A204.1 (cell line): ENCODE results near the gene SLC6A3.
"Not testable (repeated sequence)": the region's sequence is repeated elsewhere in the genome, so short reads cannot be mapped to it uniquely, and the experiment has no call there.

Experiments
- FAIRE-seq: peaks from 2 replicates; lab custom pipeline; 2012; peaks lifted over from hg19 to GRCh38; lab: Jason Lieb, UNC

Gene SLC6A3

DNA sequence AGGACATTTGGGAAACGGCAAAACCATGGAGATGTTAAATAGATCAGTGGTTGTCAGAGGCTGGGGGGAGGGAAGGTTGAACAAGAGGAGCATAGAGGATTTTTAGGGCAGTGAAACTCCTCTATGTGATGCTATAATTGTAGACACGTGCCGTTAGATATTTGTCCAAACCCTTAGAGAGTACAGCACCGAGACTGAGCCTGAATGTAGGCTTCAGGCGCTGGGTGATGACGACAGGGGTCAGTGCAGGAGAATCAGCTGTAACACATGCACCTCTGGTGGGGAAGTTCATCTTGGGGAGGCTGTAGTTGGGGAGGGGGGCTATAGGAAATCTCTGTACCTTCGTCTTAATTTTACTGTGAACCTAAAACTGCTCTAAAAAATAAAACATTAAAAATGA is 78.1 kb downstream of the SLC6A3 start:
- no peak for FAIRE-seq

DNA sequence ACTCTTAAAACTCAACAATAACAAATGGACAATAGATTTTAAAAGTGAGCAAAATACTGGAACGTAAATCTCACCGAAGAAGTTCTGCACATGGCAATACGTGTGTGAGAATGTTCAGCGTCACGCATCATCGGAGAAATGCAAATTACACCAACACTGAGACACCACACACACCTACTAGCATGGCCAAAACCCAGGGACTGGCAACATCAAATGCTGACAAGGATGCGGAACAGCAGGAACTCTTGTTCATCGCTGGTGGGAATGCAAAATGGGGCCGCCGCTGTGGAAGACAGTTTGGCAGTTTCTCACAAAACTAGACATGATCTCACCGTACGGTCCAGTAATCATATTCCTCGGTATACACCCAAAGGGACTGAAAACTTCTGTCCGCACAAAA is 78.7 kb downstream of the SLC6A3 start:
- no peak for FAIRE-seq

DNA sequence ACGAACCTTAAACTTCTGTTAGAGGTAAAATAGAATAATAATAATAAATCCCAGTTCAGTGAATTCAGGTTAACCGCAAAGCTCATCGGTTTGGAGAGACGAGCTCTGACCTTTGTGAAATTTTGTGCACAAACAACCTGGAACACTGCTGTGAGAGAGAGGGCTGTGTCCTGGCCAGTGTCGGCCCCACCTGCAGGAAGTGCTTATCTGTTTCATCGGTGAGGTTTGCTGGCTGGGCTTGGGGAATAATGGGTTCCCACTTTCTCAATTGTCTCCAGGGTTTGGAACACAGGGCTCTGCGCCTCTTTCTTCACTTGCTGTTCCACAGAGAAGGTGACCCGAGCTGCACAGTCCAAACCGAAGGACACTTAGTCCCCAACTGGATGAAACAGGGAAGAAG is 81.0 kb downstream of the SLC6A3 start:
- FAIRE-seq, result no peak

DNA sequence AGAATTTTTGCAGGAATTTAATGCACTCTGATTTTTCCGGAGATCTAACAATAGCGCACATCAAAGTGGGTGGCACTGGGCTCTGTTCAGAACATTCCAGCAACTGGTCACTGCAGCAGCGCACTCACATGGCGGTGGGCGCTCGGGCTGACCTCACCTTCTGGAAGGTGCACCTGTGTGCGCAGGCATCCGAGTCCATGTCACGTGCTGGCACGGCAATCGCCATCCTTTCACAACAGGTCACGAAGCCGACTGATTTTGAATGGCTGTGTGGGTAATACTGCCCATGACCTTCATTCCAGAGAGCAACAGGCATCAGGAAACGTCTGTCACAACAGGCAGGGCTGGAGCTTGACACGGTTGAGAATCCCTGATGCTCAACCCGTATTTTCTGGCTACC is 81.7 kb downstream of the SLC6A3 start:
- no peak for FAIRE-seq

DNA sequence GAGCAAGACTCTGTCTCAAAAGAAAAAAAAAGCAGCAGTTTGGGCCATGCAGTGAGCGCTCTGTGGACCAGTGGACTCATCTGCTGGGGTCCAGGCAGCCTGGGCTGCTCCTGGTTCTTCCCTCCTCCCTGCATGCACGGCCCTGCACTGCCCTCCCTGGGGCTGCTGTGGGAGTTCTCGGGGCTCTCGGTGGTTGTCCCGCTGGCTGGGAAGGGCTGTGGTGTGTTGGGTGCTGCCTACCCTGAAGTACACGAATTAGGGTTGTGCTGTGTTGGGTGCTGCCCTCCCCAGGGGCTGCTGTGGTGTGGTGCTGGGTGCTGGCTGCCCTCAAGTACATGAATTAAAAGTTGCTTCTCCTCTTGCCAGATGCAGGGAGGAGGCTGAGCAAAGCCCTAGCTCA is 82.1 kb downstream of the SLC6A3 start:
- no peak for FAIRE-seq

DNA sequence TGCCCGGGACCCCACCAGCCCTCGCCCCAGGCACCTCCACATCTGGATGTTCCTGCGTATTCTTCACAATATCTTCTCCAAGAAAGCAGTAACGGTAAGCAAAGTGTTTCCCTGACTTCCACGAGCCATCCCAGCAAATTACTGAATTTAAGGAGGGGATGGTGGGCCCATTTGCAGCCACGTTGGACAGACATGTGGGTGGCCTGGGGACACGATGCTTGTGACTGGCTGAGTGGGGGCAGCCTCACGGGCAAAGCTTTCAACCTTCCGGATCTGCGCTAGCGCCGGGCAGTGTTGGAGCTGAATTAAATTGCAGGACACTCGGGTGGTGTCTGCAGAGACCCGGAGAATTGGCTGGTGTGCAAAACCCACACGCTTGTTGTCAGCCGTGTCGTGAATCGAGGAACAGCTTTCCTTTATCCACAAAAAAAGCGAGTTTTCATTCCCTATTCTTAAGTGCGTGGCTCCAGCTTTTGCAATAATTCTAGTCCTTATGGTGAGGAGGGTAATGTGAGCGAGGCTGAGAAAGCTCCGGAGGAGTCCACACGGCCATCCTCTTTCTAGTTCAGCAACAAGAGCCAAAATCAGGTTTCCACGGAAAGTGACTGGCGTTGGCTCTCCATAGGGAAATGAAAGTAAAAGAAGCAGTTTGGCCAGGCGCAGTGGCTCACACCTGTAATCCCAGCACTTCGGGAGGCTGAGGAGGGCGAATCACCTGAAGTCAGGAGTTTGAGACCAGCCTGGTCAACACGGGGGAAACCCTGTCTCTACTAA is 82.8 kb downstream of the SLC6A3 start:
- FAIRE-seq, result no peak

DNA sequence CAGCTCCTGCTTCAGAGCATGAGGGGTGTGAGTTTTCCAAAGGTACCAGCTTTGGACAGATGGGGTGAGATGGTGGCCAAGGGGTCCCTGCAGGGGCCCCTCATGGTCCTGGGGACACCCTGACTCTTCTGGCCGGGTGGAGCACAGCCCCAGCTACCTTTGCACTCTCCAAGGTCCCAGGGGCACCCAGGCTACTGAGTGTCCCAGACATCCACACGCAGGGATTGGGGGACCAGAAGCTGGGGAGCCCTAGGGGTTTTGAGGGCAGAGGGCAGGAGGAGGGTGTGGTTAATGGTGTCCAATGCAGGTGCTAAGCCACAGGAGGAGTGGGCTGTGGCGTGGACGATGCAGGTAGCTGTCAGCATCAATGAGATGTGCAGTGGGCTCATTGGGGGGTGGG is 84.4 kb downstream of the SLC6A3 start:
- FAIRE-seq, result no peak

DNA sequence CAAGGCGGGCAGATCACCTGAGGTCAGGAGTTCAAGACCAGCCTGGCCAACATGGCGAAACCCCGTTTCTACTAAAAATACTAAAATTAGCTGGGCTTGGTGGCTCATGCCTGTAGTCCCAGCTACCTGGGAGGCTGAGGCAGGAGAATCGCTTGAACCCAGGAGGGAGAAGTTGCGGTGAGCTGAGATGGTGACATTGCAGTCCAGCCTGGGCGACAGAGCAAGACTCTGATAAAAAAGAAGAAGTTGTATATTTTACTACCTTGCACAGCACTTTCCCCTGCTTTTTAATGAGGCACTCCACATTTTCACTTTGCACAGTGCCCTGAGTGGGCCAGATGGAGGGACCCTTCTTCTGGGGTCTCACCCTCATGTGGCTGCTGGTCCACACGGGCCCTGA is 84.9 kb downstream of the SLC6A3 start:
- not testable (repeated sequence) for FAIRE-seq

DNA sequence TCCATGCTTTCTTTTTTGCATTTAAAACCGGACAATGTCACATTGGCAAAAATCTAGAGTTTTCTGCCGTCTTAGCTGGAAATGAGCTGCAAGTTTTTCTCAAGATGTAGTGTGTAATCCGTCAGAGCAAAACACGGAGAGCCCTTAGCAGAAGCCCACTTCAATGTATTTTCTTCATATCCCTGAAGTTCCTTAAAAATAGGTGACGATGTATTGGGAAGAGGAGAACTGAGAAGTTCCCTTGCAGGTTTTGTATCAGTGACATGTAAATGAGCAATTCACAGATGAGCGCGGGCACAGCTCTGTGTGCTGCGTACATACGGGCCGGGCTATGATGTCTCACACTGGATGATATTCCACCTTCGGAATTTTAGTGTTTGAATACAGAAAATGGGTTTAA is 85.5 kb downstream of the SLC6A3 start:
- FAIRE-seq, result no peak

DNA sequence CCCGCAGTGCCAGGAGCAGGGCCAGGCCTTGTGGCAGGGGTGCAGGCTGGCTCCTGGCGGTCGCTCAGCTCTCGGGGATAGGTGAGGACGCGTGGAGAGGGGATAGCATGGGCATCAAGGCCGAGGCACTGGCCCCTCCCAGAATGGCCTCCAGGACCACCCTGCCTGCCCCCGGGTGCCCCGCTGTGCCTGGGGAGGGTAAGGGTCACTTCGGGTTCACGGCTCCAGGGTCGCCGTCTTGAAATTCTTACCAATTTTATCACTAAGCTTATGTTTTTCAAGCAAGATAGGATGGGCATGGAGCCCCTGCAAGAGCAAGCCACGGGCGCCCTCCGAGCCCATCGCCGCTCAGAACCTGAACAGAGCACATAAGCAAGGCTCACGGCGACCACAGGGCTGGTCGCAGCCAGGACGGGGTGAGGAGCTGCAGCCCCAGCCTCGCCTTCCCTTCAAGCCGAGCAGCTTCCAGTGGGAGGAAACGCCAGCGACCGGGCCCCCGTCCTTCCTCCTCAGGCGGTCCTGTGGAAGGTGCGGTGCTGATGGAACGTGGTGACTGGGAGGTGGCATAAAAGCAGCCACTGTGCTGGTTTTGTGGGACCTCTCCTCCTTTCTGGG is 86.1 kb downstream of the SLC6A3 start:
- no peak for FAIRE-seq

DNA sequence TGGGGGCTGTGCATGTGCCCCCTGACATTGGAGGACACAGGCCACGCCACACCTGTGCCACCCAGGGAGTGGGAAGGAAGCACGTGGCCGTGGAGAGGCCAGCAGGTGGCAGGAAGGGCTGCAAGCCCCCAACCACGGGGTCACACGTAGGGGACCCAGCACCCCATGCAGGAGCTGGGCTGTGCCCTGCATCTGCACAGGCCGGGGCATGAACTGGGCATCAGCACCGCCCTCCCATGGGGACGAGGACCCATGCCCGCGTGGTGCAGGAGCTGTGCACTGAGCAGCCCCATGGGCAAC is 86.6 kb downstream of the SLC6A3 start:
- no peak for FAIRE-seq

DNA sequence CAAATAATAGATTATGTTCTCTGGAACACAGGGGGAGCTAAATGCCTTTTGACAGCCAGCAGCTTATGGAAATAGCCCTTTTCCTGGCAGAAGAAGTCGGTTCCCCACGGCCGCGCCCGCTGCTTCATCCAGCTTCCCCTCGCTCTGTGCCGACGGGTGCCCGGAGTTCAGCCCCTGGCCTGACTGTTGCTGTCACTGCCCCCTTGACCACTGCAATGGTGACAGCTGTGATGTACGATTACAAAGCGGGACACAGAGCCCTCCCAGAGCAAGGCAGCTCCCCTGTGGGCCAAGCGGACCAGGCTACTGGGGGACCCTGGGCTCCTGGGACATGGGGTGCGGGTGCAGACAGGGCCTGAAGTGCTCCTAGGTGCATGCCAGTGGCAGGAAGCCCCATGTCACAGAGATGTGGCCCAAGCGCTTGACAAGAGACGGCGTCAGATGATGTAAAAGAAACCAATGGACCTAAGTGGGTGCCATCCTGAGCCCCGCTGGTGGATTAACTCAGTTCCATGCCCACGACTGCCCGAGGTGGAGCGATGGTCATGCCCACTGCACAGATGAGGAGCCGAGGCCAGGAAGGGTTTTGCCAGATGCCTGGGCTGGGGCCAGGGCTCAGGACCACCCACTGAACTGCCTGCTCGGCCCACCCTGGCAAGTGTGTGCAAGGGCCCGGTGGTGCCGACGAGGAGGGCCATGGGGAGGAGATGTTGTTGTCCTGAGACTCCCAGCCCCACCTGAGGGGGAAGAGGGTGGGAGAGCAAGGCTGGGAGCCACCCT is 87.1 kb downstream of the SLC6A3 start:
- FAIRE-seq, result no peak

DNA sequence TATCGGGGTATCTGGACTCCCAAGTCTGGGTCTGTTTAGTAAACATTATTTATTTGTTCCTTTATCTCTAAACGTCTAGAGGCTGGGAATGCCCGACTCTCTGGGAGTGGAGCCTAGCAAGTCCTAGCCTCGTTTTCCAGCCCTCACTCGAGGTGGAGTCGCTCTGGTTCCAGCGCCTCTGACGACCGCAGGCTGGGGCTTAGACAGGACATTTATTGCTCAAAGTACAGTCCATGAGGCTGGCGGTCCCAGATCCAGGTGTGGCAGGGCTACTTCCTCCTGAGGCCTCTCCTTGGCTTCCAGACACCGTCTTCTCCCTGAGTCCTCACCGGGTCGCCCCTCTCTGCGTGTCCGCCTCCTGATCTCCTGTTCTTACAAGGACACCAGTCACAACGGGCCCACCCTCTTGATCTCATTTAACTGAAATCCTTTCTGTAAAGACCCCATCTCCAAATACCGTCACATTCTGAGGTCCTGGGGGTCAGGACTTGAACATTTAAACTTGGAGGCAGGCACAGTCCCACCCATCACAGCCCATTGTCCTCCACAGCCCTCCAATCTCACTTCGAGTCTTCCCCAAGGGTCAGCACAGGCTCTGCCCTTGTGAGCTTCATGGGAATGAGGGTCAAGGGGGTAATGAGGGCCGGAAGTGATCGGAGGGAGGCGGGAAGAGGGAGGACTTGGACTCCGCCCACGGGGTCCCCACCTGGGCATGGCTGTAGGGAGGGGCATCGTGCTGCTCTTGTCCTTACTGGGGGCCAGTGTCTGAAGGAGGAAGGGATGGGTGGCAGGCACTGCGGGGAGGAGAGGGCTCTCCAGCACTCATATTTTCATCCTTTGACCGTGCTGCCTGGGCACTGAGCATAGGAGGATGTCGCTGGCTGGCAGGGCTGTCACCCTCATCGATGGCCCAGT is 88.1 kb downstream of the SLC6A3 start:
- no peak for FAIRE-seq

DNA sequence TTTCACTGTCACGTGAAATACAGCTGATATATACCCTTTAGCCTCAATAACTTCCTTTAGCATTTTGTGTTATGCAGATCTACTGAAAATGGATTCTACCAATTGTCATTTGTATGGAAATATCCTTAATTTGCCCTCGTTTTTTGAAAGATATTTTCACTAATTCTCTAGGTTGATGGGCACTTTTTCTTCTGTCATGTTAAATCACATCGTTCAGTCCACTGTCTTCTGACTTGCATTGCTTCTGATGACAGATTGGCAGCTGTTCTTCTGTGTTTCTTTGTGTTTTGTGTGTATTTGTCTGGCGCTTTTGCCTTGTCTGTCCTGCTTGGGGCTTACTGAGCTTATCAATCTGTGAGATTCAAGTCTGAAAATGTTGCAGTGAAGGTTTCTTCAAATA is 90.7 kb downstream of the SLC6A3 start:
- FAIRE-seq, result no peak

DNA sequence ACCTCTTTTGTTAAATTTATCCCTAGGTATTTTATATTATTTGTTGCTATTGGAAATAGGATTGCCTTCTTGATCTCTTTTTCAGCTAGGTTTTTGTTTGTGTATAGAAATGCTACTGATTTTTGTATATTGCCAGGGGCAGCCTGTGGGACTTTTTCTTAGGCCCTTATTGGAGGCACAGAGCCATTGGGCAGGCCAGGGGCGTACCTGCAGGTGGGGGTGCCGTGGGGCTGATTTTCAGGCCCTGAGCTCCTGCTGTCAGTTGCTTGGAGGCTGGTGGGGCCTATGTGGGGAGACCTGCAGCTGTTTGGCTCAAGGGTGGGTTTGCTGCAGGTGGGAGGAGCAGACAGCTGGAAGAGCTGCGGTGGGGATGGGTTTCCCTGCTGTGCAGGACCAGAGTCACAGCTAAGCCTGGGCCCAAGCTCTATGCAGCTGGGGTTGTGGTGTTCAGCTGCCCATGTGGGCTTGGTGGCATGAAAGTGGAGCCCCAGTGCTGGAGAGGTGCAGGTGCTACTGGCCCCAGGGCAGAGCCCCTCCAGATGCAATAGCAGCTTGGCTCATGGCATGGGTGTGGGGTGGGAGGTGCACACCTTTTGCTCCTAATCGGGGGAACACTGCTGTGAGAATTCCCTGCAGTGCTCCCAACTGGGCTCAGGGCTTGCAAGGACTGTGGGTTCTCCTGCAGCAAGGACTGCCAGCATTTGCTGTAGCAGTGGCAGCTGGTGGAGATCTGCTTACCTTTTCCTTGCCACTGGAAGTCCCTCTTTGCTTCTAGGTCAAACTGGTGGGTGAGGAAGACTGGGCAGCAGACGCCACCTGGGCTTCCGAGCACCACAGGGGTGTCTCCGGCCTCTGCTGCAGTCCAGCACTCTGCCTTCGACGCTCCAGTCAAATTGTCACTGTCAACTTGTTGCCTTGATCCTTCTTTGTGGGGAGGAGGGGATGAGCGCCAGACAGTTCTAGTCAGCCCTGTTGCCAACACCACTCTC is 92.7 kb downstream of the SLC6A3 start:
- no peak for FAIRE-seq

DNA sequence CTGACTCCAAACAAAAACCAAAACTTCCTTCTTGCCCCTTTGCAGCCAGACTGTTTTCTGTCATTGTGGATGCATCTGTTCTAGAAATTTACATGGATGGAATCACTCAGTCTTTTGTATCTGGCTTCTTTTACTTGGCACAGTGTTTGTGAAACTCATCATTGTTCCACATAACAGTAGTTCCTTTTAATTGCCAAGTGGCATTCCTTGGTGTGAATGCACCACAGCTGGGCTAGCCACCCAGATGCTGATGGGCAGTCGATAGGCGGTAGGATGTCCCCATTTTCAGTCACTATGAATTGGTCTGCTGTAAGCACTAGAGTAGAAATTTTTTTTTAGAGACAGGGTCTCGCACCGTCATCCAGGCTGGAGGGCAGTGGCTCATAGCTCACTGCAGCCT is 94.1 kb downstream of the SLC6A3 start:
- no peak for FAIRE-seq

DNA sequence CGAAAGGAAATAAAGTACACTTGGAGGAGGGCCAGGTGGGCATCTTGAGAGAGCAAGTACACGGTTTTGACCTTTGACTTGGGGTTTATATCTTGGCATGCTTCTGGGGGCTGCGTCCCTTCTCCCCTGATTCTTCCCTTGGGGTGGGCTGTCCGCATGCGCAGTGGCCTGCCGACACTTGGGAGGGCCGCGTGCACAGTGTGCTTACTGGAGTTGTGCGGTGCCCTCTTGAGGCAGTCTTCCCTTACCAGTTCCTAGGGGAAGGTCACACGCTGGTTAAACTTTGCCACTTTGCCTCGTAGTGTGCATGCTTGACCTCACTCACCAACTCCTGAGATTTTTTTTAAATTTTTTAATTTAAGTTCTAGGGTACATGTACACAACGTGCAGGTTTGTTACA is 96.0 kb downstream of the SLC6A3 start:
- no peak for FAIRE-seq

DNA sequence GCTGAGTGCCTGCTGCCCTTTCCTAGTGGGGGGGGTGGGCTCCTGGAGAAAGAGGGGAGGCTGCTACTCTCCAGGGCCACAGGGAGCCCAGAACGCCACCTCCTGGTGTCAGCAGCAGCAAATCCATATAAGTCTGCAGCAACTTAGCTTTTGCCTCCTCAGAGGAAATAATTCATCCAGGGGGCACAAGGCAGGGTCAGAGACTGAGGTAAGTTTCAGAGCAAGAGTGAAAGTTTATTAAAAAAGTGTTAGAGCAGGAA is 96.3 kb downstream of the SLC6A3 start:
- no peak for FAIRE-seq

DNA sequence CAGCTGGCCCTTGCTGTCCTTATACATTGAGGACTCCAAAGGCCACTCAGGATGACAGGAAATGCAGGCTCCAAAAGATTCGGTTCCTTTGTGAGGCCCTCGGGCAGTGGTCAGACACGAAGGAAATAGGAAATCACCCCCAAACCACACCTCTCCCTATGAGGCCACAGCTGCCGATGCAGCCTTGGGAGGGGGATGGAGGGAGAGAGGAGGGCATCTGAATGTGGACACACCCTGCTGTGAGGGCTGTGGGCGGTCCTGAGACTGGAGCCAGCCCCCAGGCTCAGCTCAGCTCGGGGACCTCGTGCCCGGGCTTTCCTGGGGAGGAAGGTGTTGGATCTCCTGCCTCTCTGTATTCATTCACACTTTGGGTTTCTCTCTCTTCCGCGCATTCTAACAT is 97.7 kb downstream of the SLC6A3 start:
- FAIRE-seq, result no peak

DNA sequence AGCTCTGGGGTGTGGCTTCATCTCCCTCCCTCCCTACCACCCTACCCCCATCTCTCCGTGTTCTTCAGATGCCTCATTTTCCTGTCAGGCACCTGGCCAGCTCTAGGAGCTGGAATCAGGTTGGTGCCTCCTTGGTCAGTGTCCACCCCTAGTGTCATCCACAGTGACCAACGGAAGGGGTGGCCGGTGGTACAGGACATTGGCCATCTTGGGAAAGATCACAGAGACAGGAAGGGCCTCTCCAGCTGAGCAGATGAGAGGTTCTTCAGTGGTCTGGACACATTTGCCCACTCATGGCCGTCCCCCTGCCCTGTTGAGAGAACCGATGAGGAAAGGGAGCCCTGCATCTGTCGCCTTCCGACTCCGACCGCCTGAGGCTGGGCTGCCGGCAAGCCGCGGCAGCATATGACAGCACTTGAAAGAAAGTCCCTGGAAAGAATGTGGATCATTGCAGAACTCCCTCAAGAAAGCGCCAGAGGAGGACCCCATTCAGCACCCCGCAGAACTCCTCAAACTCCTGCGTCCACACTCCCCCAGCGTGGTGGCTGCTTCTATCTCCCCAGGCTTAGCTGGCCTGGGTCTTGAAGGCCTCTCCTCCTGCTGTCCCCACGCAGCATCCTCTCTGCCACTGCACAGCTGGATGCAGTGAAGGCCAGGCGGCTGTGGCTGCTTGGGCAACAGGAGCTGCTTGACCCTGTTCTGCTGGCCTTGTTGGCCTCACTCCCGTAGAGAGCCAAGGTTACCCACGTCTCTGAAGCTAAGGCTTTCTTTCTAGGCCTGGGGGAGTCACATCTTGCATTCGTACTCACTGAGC is 98.4 kb downstream of the SLC6A3 start:
- FAIRE-seq, result no peak
